HCT116 (cell line): ENCODE measurements around the gene TRAK1. TPM values are rescaled to one million over a fixed set of nuclear protein-coding genes. Genes with fewer than 3 reads are reported as not detected.

ENCODE experiments used
- ATAC-seq: fragments of 200-7000 bp; cut with Tn5 transposase; 2 replicates; pipeline ENCODE4 v1.9.1; 2020; ENCODE audit warnings: mild to moderate bottlenecking, moderate library complexity
- BruUV-seq: library from RNA; stranded (reverse); fragments of 400-500 nt; replicated peaks from 2 replicates; lab custom pipeline; 2021; lab: Mats Ljungman, UMichigan
- CTCF ChIA-PET: fragments of 300-600 bp; sonication (Branson Sonifier 250); formaldehyde crosslinking; loops from one replicate; lab custom pipeline; 2021; ENCODE audit warnings: antibody characterized with exemption; lab: Charles Lee
- POLR2A ChIA-PET: fragments of 300-600, 350-600 bp; sonication (Branson Sonifier 250); formaldehyde crosslinking; loops from one replicate; lab custom pipeline; 2021; ENCODE audit warnings: antibody characterized with exemption; lab: Charles Lee
- RAD21 ChIA-PET, 2 experiments: fragments of 300-600 bp; sonication (Branson Sonifier 250); formaldehyde crosslinking; loops; one replicate each; lab custom pipeline; 2023; ENCODE audit warnings: low total read pairs in 2 of 2; ENCODE audit not compliant: uncharacterized antibody in 2 of 2, unreplicated experiment in 2 of 2, low non-redundant PET in 1 of 2; lab: Charles Lee
- DNase-seq: peaks from one replicate; pipeline ENCODE4 v3.0.0-alpha.2; 2010; ENCODE audit warnings: low read depth, low spot score
- H2AFZ ChIP-seq: fragments of 200-600 bp; shearing (Covaris generic), sonication (generic); 2 replicates; pipeline ENCODE4 v1.6.1; 2017; ENCODE audit warnings: low read depth, mixed run types, mixed read lengths, antibody characterized with exemption, low read length; ENCODE audit not compliant: poor library complexity, severe bottlenecking
- H3K27ac ChIP-seq: 2 replicates; pipeline ENCODE4 v1.5.1; 2012; ENCODE audit warnings: low read depth, low read length
- H3K27me3 ChIP-seq: fragments of 200-600 bp; sonication (generic); 2 replicates; pipeline ENCODE4 v1.6.1; 2016; ENCODE audit warnings: mixed run types, low read length, mixed read lengths; ENCODE audit not compliant: insufficient read depth
- H3K36me3 ChIP-seq, 2 experiments: fragments of 200-500 bp in 1 of 2; fragments of 200-600 bp in 1 of 2; sonication (Bioruptor generic) in 1 of 2; sonication (generic) in 1 of 2; 2 replicates each; pipeline versions ENCODE4 v1.5.1 to v1.6.1; 2014 to 2016; ENCODE audit warnings: low read length in 2 of 2, inconsistent platforms in 1 of 2, mixed read lengths in 1 of 2, mixed run types in 1 of 2; ENCODE audit not compliant: insufficient read depth in 2 of 2, control insufficient read depth in 1 of 2
- H3K4me1 ChIP-seq, 2 experiments: fragments of 200-600 bp in 1 of 2; sonication (generic) in 1 of 2; 2 replicates each; pipeline versions ENCODE4 v1.5.1 to v1.6.1; 2012 to 2017; ENCODE audit warnings: low read length in 2 of 2, inconsistent platforms in 1 of 2, mild to moderate bottlenecking in 1 of 2, mixed read lengths in 1 of 2, mixed run types in 1 of 2, moderate library complexity in 1 of 2; ENCODE audit not compliant: insufficient read depth in 2 of 2, control insufficient read depth in 1 of 2
- H3K4me2 ChIP-seq: fragments of 200-600 bp; sonication (generic); 2 replicates; pipeline ENCODE4 v1.6.1; 2017; ENCODE audit warnings: mixed run types, low read length, mixed read lengths
- H3K4me3 ChIP-seq, 2 experiments: fragments of 200-600 bp in 1 of 2; sonication (generic) in 1 of 2; replicated peaks in 1 of 2; 2 replicates each; pipeline ENCODE4 v1.5.1; 2011 to 2016; ENCODE audit warnings: low read length in 2 of 2, control low read depth in 1 of 2, low read depth in 1 of 2, mild to moderate bottlenecking in 1 of 2, mixed read lengths in 1 of 2, mixed run types in 1 of 2
- H3K79me2 ChIP-seq: fragments of 200-600 bp; sonication (generic); 2 replicates; pipeline ENCODE4 v1.6.1; 2017; ENCODE audit warnings: mild to moderate bottlenecking, mixed run types, low read length, moderate library complexity, mixed read lengths; ENCODE audit not compliant: insufficient read depth
- H3K9ac ChIP-seq: fragments of 200-600 bp; sonication (generic); 2 replicates; pipeline ENCODE4 v1.6.1; 2016; ENCODE audit warnings: low read length, mixed read lengths
- H3K9me2 ChIP-seq: fragments of 200-600 bp; sonication (generic), shearing (Covaris generic); 2 replicates; pipeline ENCODE4 v1.6.1; 2017; ENCODE audit warnings: mixed run types, mild to moderate bottlenecking, moderate library complexity; ENCODE audit not compliant: insufficient read depth
- H3K9me3 ChIP-seq, 2 experiments: fragments of 200-500 bp in 1 of 2; fragments of 200-600 bp in 1 of 2; sonication (Bioruptor generic) in 1 of 2; sonication (generic) in 1 of 2; 2 replicates each; pipeline ENCODE4 v1.6.1; 2014 to 2017; ENCODE audit warnings: low read length in 2 of 2, mixed read lengths in 2 of 2, inconsistent platforms in 1 of 2, low read depth in 1 of 2, mild to moderate bottlenecking in 1 of 2, mixed run types in 1 of 2, moderate library complexity in 1 of 2; ENCODE audit not compliant: control insufficient read depth in 1 of 2, insufficient read depth in 1 of 2
- H4K20me1 ChIP-seq: fragments of 200-600 bp; sonication (generic), shearing (Covaris generic); 2 replicates; pipeline ENCODE4 v1.6.1; 2017; ENCODE audit warnings: mixed run types, mild to moderate bottlenecking, moderate library complexity; ENCODE audit not compliant: insufficient read depth
- ATF3 ChIP-seq: IDR thresholded peaks from 2 replicates; pipeline ENCODE4 v1.6.1; 2012
- CEBPB ChIP-seq: IDR thresholded peaks from 2 replicates; pipeline ENCODE4 v1.6.1; 2012; ENCODE audit warnings: low read depth
- CTCF ChIP-seq, 3 experiments: fragments of 200-600 bp in 1 of 3; sonication (generic) in 1 of 3; IDR thresholded peaks in 2 of 3; conservative IDR thresholded peaks in 1 of 3; 2 replicates each; pipeline ENCODE4 v1.5.1; 2012 to 2017; ENCODE audit warnings: low read depth in 2 of 3, low read length in 2 of 3, antibody characterized with exemption in 1 of 3, borderline replicate concordance in 1 of 3, control low read depth in 1 of 3, mild to moderate bottlenecking in 1 of 3, mixed read lengths in 1 of 3, mixed run types in 1 of 3, moderate library complexity in 1 of 3; ENCODE audit not compliant: insufficient read depth in 1 of 3
- EGR1 ChIP-seq: IDR thresholded peaks from 2 replicates; pipeline ENCODE4 v1.6.1; 2012; ENCODE audit warnings: low read depth
- ELF1 ChIP-seq: IDR thresholded peaks from 2 replicates; pipeline ENCODE4 v1.6.1; 2012; ENCODE audit warnings: low read depth, borderline replicate concordance
- EZH2 ChIP-seq: fragments of 200-600 bp; sonication (generic); IDR thresholded peaks from 2 replicates; pipeline ENCODE4 v1.6.1; 2017; ENCODE audit warnings: antibody characterized with exemption, mixed run types
- EZH2phosphoT487 ChIP-seq: fragments of 200-600 bp; IDR thresholded peaks from 2 replicates; pipeline ENCODE4 v1.6.1; 2018; ENCODE audit warnings: antibody characterized with exemption, borderline replicate concordance
- FOSL1 ChIP-seq: IDR thresholded peaks from 2 replicates; pipeline ENCODE4 v1.6.1; 2012; ENCODE audit warnings: low read depth
- JUND ChIP-seq: IDR thresholded peaks from 2 replicates; pipeline ENCODE4 v1.6.1; 2012
- MAX ChIP-seq: IDR thresholded peaks from 2 replicates; pipeline ENCODE4 v1.6.1; 2012
- POLR2A ChIP-seq: IDR thresholded peaks from 2 replicates; pipeline ENCODE4 v1.7.0; 2011; ENCODE audit warnings: borderline replicate concordance; ENCODE audit not compliant: insufficient read depth, insufficient read length; ENCODE audit errors: extremely low read depth
- RAD21 ChIP-seq: IDR thresholded peaks from 2 replicates; pipeline ENCODE4 v1.6.1; 2012; ENCODE audit warnings: low read depth, mild to moderate bottlenecking
- REST ChIP-seq: IDR thresholded peaks from 2 replicates; pipeline ENCODE4 v1.6.1; 2012; ENCODE audit warnings: low read depth
- SRF ChIP-seq: IDR thresholded peaks from 2 replicates; pipeline ENCODE4 v1.6.1; 2012; ENCODE audit warnings: low read depth
- TCF7L2 ChIP-seq: IDR thresholded peaks from 2 replicates; pipeline ENCODE4 v1.7.0; 2011; ENCODE audit warnings: borderline replicate concordance, inconsistent platforms; ENCODE audit not compliant: insufficient read depth, insufficient read length; ENCODE audit errors: extremely low read depth
- YY1 ChIP-seq: IDR thresholded peaks from 2 replicates; pipeline ENCODE4 v1.6.1; 2011; ENCODE audit warnings: low read length, low read depth, moderate library complexity, mild to moderate bottlenecking; ENCODE audit not compliant: insufficient replicate concordance; ENCODE audit errors: extremely low read depth
- ZBTB33 ChIP-seq: IDR thresholded peaks from 2 replicates; pipeline ENCODE4 v1.6.1; 2011; ENCODE audit warnings: mild to moderate bottlenecking, low read length, moderate library complexity; ENCODE audit not compliant: insufficient replicate concordance; ENCODE audit errors: extremely low read depth
- ZFX ChIP-seq: fragments of 450-650 bp; IDR thresholded peaks from 2 replicates; pipeline ENCODE4 v1.6.1; 2017
- ZNF274 ChIP-seq: fragments of 200-500 bp; sonication (Bioruptor generic); IDR thresholded peaks from 2 replicates; pipeline ENCODE4 v1.6.1; 2014; ENCODE audit warnings: mild to moderate bottlenecking, low read depth, low read length, inconsistent platforms
- intact Hi-C: fragments of 100-400 bp; cut with micrococcal nuclease; formaldehyde crosslinking; loops from 2 replicates; pipeline ENCODE4 v1.10.0; 2022
- total RNA-seq: library from RNA; stranded (reverse); gene quantifications from one replicate; pipeline ENCODE4 v1.2.1, GENCODE V29; 2021; ENCODE audit not compliant: unreplicated experiment

The TRAK1 gene
- total RNA-seq, 1 experiment from 2014 or later, result 25.9 TPM

GRCh38 chr3:42128526-42128925 lies 37.4 kb downstream of the TRAK1 start:
- Histone ChIP-seq H2AFZ (no peak overlapping the region), H3K36me3 (no peaks in the 10 kb centered on the region), H3K4me3 (no peak overlapping the region), H4K20me1 (no peaks in the 10 kb centered on the region), H3K9me3 (no peaks in the 10 kb centered on the region), H3K9me2 (no peaks in the 10 kb centered on the region), H3K4me2 (no peak overlapping the region), H3K27ac (no peak overlapping the region), H3K9ac (no peak overlapping the region), H3K4me1 (peaks cover 18 to 21% of the 10 kb centered on the region in 2 experiments), H3K27me3 (no peaks in the 10 kb centered on the region), H3K79me2 (peaks cover 6% of the 10 kb centered on the region; the same call in 1 of the 2 replicates)
- ChIA-PET POLR2A (no interaction called here), RAD21 (no interaction called here), CTCF (interaction anchor here (1.9 to 2.9 kb wide), 2 partner anchors 11 to 62 kb away, joined by 7 to 8 read pairs; no protein-coding TSS in a partner anchor)
- intact Hi-C loops, result no loop called here
- DNase-seq, result no peak
- ATAC-seq, result no peak
- no TSS peak for BruUV-seq
- TF ChIP-seq CTCF (IDR thresholded peaks at IDR 0.05 in 2 of 3, conservative IDR thresholded peaks at IDR 0.05 in 1 of 3; ENCODE audit: borderline replicate concordance in 1 of 3, insufficient read depth in 1 of 3, low read depth in 2 of 3, low read length in 2 of 3), result no peak
- no peak for TF ChIP-seq RAD21
- no peak for TF ChIP-seq ZBTB33
- no peak for TF ChIP-seq ZFX
- TF ChIP-seq REST, result no peak
- TF ChIP-seq EGR1, result no peak
- TF ChIP-seq CEBPB, result no peak
- TF ChIP-seq ELF1, result no peak
- TF ChIP-seq ZNF274, result no peak
- no peak for TF ChIP-seq ATF3
- TF ChIP-seq JUND, result no peak
- no peak for TF ChIP-seq MAX
- no peak for TF ChIP-seq YY1
- TF ChIP-seq TCF7L2, result no peak
- no peak for TF ChIP-seq FOSL1
- no peak for TF ChIP-seq EZH2
- TF ChIP-seq SRF, result no peak
- TF ChIP-seq EZH2phosphoT487, result no peak
- no peak for TF ChIP-seq POLR2A
